Muscle of back (tissue), 11 donors: ENCODE results near the gene NEK8. TPM values are rescaled to one million over a fixed set of nuclear protein-coding genes. Genes with fewer than 3 reads are reported as not detected.
"Not testable (repeated sequence)": the region's sequence is repeated elsewhere in the genome, so short reads cannot be mapped to it uniquely, and the experiment has no call there.

ENCODE experiments used
- DNase-seq, 3 donors: peaks; one replicate each; pipeline versions ENCODE4 v3.0.0 to v3.0.0-alpha.2; 2013
- polyA plus RNA-seq, 10 donors: library from polyadenylated mRNA; unstranded; fragments of 120-200 nt; gene quantifications; one replicate each; pipeline ENCODE4 v1.2.1, GENCODE V29; 2013; ENCODE audit not compliant: insufficient read length in 10 of 10

Gene NEK8
- polyA plus RNA-seq, 10 donors: 1.3 to 4.2 (median 2.7) TPM

DNA sequence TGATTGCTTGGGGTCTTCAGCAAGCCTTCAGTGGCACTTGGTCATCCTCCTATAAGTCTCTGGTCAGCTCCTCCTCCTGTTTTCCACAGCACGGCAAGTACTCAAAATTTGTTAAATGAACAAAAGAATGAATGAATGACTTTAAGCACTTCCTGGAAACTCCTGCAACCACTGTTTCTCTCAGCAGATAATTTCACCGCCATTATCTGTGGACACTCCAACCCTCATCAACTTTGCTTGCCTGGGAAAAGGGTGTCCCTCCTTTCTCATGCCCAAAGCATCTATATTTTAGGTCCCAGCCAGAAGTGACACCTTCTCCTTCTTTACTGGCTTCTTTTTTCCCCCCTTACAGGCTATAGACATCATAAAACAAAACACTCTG is 21.3 kb upstream of the NEK8 start:
- DNase-seq: no peak

DNA sequence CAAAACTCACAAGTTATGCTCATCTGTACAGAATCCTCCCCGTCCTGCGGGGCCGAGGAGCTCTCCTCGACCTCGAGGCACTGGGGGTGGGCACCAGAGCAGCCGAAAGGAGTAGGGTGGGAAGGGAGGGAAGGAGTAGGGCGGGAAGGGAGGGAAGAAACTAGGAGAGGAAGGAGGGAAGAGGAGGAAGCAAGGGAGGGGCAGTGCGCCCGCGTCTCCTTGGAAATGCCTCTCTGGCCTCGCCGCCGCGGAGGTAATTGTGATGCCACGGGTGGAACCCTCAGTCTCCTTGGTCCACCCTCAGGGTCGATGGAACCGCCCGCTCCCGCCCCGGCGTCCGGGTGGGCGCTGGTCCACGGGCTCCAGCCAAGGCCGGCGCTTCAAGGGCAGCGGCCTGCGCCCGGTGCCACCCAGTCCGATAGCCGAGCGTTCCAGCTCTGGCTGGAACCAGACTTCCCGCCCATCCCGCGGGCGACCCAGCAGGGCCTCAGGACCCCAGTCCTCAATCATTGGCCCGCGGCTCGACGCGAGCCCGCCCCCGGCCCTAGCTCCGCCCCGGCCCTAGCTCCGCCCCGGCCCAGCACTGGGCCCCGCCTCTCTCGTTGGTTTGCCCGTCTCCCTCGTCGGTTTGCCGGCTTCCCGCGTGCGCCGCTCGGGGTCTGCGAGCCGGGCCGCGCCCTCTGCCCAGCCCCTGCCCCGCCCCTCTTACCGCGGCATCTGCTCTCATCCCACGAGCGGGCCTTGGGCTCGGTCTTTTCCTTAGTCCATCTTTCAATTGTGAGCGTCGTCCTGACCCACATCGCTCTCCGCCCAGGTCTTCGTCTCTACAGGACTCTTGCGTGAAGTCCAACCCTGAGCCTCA is 17.5 kb upstream of the NEK8 start:
- peak; percentile 91 to 97 (median 92) for DNase-seq

DNA sequence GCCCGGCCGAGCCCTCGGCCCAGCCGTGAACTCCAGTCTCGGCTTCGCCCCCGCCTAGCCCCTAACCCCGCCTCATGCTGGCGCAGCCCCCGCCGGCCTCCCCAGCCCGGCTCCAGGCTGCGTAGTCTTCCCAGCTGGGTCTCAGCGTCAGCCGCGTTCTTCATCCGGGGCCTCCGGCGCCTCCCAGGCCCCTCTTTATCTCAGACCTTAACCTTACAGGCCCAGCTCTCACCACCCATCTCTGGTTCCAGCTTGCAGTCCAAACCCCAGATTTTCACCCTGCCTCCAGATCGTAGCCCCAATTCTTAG is 16.9 kb upstream of the NEK8 start, which contains the start of gene PROCA1:
PROCA1 (minus strand) TSS at position 166 of the 309 bp plus-strand sequence. CDS start 228 bp downstream, outside the sequence.
- DNase-seq: no peak

DNA sequence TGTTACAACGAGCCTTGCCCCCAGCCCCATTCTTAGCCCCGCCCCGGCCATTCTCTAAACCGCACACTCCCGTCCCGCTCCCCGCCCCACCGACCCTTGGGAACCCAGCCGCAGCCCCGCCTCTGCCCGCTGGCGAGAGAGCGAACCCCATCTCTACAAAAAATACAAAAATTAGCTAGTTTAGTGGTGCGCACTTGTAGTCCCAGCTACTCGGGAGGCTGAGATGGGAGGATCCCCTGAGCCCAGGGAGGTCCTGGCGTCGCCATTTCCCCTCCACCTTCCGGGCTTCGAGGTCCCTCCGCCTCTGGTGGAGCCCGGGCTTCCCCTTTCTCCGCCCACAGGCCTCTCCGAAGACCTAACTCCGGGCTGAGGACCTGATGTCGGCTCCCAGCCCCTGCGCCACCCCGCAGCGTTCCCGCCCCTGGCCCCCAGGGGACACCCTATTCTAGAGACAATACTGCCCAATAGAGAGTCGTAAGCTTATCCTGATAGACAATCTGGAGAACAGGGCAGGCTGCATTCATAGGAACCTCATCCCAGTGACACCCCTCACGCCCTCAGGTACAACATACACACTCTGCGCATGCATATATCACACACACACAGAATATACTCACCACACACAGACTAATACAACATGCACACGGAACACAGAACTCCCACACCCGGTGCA is 16.4 kb upstream of the NEK8 start:
- peak in 2 of 3 donors; percentile 43 to 79 for DNase-seq

DNA sequence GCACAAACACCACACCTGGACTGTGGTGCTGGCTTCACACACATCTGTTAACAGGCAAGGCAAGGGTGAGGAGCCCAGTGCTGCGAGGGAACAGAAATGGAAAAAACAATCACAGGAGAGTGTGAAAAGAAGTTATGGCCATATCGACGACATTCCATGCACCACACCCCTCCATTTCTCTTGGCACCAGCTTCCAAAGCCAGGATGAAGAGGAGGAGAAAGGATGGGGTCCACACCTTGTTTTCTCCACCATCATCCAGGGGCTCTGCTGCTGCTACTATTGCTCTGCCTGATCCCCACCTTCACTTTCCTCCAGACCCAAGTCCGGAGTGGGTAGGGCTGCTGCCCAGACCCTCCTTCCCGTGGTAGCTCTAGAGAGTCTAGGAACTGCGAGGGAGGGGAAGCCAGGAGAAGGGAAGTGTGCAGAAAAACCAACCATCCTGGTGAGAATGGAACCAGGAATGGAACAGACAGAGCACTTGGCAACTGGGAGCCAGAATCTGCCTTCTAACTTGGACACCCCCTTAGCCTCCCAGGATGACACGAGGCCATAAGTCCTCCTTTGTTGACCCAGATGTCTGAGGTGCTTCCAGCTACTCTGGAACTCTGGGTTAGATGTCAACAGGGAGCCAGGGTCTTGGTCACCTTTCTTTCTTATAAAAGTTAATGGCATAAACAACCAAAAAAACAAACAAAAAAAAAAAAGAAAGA is 15.7 kb upstream of the NEK8 start:
- DNase-seq: no peak

DNA sequence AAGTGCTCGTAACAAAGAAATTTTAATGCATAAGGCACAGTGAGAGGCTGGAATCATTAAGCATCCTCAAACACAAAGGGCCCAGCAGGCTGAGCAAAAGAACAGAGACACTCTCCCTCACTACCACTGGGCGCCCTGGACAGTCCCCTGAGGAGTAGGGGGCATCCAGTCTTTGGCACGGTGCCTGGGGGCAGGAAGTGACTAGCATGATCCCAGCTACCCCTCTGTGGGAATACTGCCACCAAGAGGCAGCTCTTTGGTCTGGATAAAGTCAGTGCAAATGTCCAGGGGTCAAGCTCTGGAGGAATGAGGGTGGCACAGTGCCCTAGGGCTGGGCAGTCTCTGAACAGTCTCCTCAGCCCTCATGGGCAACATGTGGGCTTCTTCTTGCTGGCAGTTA is 14.3 kb upstream of the NEK8 start:
- DNase-seq: no peak

DNA sequence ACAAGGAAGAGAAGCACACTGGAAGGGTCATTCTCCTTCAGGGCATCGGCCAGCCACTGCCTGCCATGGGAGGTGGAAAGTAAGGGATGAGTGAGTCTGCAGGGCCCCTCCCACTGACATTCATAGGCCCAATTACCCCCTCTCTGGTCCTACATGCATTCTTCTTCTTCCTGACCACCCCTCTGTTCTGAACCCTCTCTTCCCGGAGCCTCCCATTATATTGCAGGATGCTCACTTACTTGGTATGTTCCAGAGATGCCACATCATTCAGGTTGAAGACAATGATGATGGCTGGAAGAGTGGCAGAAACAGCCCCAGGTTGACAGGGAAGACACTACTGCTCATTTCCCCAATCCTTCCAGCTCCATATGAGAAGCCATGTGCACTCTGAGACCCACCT is 13.4 kb upstream of the NEK8 start:
- DNase-seq: no peak

DNA sequence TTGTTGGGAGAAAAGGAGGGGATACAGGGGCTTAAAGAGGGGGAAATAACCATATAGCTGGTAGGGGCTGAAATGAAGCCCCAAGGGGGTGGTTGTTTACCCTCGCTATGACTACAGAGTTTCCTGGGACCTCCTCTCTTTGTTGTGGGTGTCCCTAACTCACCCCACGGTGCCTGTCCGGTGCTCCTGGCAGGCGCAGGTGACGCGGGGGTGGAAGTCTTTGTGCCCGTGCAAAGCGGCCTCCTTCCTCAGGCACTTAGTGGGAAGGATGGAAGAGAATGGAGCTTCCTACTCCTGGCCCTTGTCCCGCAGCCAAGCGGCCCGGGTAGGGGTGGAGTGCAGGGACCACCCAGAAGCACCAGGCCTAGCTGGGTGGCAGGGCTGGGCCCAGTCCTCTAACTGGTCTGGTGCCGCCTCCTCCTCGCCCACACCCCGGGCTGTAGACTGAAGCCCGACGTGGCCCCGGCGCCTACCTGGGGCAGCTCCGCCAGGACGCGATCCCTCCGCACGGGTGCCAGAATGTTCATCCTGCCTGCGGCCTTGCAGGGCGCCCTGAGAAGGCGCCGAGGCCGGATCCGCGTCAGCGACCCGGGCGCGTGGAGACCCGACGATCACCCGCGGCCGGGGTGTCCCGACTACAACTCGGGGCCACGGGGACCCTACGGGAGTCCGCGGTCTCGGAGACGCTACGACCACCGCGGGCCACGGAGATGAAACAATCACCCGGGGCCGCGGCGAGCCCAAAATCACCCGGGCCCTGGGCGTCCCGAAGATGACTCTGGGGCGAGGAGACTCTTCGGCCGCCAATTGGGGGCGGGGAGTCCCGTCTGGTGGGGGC is 11.6 kb upstream of the NEK8 start:
- peak; percentile 24 to 86 (median 53) for DNase-seq

DNA sequence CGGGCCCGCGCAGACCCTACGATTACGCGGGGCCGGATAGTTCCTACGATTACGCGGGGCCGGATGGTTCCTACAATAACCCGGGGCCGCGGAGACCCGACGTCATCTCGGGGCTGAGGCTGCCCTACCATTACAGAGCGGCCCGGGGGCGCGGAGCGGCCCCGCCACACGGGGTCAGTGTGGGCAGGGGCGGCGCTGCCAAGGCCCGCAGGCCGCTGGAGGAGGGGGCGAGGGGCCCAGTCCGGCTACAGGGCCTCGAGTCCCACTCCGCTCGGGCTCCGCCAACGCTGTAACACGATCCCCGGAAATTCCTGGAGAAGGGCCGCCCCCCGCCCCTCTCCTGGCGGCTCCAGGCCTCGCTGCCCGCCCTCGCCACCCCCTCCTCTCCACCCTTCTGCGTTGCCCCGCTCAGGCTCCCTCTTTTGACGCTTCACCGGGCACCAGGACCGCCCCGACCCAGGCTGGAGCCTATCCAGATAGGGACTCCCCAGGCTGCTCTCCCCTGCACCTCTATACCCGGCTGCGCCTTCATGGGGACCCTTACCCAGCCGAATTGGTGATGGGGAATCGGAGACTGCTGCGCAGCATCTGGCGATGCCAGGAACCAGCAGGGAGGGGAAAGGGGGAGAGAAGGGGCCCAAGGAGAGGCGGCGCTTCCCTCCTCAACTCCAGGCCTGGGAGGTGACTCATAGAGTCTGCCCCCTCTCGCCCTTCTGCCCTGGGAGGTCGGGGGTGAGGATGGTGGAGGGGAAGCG is 10.8 kb upstream of the NEK8 start, which contains the start of gene RAB34:
RAB34 (minus strand) TSS at position 291 of the 755 bp plus-strand sequence. CDS start 602 bp downstream, outside the sequence.
- peak; percentile 89 to 95 (median 90) for DNase-seq

DNA sequence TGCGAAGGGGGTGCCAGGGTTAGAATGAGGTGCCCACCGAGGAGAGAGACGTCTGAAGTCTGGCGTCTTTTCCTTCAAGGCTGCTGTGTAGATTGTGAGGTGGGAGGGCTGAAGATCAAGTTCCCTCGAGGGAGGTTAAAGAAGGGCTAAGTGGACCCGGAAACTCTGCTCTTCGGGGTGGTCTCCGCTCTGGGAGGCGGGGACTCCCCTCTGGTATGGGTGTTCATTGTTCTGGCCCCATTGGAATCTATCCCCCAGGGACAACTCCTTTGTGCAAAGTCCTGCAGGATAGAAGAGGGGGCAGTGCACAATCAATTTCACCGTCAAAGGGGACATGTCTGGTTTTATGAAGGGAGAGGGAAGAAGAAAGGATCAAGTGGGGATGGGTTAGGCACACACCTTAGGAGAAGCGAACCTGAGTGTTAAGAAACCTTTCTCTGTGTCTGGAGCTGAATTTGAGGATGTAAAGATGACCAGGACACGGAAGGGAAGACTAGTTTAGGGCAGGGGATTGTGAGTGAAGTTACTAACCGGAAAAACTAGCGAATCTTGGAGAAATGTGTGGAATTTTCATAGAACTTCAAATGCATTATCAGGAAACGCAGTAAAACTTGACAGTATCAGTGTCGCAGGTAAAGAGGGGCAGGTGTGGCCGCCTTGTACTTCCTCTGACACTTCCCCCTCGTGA is 10.1 kb upstream of the NEK8 start:
- peak in 2 of 3 donors; percentile 24 to 27 for DNase-seq

DNA sequence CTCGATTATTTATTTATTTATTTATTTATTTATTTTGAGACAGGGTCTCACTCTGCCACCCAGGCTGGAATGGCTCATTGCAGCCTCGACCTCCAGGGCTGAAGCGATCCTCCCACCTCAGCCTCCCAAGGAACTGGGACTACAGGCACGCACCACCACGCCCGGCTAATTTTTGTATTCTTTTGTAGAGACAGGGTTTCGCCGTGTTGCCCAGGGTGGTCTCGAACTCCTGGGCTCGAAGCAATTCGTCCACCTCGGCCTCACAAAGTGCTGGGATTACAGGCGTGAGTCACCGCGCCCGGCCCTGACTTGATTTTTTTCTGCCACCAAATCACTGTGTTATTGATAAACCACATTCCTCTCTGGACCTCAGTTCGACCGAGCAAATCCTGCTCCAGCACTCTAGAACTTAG is 9.6 kb upstream of the NEK8 start:
- no peak for DNase-seq

DNA sequence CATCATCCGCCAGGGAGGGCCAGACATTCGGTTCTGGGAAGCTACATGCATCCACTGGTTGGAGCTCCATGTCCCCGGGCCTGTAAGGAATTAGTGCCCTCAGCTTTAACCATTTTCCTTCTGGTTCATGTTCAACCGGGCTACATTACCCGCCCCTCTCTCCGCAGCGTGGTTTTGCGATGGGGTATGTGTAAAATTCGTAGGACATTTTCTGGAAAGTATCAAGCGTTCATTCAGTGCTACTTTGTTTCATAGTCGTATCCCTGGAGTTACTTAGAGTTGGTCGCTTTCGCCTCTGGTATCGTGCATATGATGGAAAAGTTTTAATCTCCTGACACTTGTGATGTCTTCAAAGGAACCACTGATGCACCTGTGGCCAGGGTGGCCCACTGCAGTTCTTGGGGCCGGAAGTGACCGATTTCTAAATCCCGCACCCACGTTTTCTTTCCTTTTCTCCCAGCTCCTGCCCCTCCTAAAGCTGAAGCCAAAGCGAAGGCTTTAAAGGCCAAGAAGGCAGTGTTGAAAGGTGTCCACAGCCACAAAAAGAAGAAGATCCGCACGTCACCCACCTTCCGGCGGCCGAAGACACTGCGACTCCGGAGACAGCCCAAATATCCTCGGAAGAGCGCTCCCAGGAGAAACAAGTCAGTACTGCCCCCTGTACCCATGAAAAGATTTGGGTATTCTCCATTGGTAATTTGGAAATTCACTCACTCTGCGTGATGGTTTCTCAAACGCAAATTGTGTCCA is 8.2 kb upstream of the NEK8 start:
- no peak for DNase-seq

DNA sequence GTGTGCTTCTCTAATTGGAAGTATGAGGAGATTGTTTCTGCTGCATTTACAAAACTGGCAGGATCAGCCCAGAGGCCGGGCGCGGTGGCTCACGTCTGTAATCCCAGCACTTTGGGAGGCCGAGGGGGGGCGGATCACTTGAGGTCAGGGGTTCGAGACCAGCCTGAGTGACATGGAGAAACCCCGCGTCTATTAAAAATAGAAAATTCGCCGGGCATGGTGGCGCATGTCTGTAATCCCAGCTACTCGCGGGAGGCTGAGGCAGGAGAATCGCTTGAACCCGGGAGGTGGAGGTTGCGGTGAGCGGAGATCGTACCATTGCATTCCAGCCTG is 7.6 kb upstream of the NEK8 start:
- DNase-seq: not testable (repeated sequence)

DNA sequence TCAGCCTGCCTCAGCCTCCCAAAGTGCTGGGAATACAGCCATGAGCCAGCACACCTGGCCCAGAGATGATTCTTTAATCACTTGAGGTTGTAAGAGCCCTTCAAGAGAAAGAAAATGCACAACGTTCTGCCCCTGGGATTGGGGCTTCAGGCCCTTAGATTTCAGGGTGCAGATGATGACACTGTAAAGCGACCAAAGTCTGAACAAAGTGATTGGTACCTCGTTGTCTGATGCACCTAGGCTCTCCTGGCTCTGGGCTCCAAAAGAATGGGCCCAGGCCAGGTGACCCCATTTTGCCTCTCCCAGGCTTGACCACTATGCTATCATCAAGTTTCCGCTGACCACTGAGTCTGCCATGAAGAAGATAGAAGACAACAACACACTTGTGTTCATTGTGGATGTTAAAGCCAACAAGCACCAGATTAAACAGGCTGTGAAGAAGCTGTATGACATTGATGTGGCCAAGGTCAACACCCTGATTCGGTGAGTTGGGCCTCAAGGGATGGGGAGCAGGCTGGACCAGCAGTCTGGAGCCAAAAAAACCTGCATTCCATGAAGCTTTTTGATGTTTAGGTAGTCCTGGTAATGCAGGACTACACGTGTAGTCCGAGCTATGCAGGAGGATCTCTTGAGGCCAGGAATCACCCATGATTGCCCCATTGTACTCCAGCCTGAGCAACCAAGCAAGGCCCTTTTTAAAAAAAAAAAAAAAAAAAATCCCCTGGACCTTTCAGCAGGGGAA is 6.0 kb upstream of the NEK8 start:
- DNase-seq: no peak

DNA sequence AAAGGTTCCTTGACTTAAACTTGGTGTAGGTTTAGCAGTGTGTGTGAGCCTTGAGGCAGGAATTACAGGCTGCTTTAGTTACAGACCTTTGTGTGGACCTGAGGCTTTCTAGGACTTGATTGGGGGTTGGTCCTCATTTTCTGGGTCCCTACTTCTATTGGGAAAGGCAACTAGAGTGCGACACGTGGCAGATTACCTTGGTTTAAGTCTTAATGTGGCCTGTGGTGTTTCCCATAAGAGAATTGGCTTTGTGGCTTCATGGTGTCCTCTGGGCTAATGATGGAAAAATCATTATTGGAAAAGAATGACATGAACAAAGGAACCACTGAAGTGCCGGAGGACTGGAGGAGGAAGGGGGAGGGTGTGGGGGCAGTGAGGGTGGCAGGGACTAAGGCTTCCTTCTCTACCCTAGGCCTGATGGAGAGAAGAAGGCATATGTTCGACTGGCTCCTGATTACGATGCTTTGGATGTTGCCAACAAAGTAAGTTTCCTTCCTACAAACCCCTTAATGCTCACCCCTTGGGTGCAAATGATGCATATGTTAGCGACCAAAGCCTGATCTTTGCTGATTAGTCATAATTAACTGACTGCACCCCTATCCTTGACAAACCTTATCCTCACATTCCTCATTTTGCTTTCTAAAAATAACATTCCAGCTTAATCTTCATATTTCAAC is 5.3 kb upstream of the NEK8 start:
- no peak for DNase-seq

DNA sequence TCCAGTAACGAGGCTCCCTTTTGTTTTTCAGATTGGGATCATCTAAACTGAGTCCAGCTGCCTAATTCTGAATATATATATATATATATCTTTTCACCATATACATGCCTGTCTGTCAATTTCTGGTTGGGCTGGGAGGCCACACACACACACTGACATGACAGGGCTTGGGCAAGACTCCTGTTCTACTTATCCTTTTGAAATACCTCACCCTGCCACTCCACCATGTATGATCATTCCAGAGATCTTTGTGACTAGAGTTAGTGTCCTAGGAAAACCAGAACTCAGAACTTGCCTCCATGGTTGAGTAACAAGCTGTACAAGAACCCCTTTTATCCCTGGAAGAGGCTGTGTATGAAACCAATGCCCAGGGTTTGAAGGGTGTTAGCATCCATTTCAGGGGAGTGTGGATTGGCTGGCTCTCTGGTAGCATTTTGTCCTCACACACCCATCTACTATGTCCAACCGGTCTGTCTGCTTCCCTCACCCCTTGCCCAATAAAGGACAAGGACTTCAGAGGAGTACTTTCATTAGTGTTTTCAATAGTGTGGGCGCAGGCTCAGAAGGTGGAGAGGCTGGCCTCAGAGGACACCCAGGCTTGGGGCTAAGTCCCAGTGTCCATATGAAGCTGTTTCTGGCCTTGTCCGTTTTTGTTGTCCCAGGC is 4.6 kb upstream of the NEK8 start:
- DNase-seq: not testable (repeated sequence)

DNA sequence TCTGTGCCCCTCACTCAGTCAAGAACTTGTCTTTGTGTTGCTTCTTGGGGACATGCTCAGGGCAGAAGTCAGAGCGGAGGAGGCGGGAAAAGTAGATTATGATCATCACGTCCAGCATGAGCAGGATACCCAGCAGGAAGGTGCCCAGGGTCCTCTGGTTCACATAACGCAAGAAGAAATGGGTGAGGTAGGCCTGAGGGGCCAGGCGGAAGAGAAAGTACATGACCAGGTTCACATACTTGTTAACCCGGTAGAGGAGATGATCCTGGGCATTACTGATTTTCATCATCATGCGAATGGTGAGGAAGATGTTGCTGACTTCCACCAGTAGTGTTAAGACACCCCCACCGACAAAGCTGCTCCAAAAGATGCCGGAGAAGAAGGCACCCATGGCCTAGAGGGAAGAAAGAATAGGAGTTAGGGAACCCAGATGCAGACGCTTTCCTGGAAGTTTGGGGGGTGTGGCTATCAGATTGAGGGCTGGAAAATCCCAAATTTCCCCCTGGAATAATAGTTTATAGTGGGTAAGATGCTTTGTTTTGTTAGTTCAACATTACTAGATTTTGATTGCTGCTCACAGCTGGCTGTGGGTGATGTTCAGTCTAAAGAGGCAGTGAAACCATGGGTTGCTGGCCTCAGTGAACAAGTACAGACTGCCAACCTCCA is 4.0 kb upstream of the NEK8 start:
- no peak for DNase-seq
